AG04450 (cell line): ENCODE measurements around the gene GRIA1. TPM values are rescaled to one million over a fixed set of nuclear protein-coding genes. Genes with fewer than 3 reads are reported as not detected.
A peak's percentile ranks its signal among the peaks of the same experiment; 100 is the strongest.

Experiments
- CTCF ChIA-PET: fragments of 300-600, 350-600 bp; formaldehyde crosslinking; extraction: SDS; loops from one replicate; lab custom pipeline; 2022; ENCODE audit warnings: antibody characterized with exemption, inconsistent platforms; lab: Charles Lee
- POLR2A ChIA-PET: fragments of 350-600 bp; formaldehyde crosslinking; extraction: SDS; loops from one replicate; lab custom pipeline; 2021; ENCODE audit warnings: antibody characterized with exemption, inconsistent platforms; lab: Yijun Ruan, JAX
- DNase-seq: peaks from one replicate; pipeline ENCODE4 v3.0.0-alpha.2; 2011; ENCODE audit warnings: low read depth, low spot score
- H3K27ac ChIP-seq: one replicate; pipeline ENCODE4 v1.5.1; 2012; ENCODE audit warnings: low read depth, low read length, control low read depth
- H3K27me3 ChIP-seq: one replicate; pipeline ENCODE4 v1.6.0; 2012; ENCODE audit warnings: low read length; ENCODE audit not compliant: control insufficient read depth, insufficient read depth
- H3K4me3 ChIP-seq: 2 replicates; pipeline ENCODE4 v1.5.1; 2011; ENCODE audit warnings: mild to moderate bottlenecking, low read depth, low read length, control low read depth
- H3K9me3 ChIP-seq: 2 replicates; pipeline ENCODE4 v1.5.1; 2012; ENCODE audit warnings: low read length; ENCODE audit not compliant: control insufficient read depth, insufficient read depth
- CTCF ChIP-seq: IDR thresholded peaks from 2 replicates; pipeline ENCODE4 v1.5.1; 2011; ENCODE audit warnings: low read depth, low read length, control low read depth, inconsistent platforms
- polyA plus RNA-seq: library from polyadenylated mRNA; depleted of rRNA; stranded (reverse); fragments of >200 nt; gene quantifications from 2 replicates; pipeline ENCODE4 v1.2.3, GENCODE V29; 2011

GRIA1 gene
- polyA plus RNA-seq, 1 experiment: 0.42 TPM

DNA sequence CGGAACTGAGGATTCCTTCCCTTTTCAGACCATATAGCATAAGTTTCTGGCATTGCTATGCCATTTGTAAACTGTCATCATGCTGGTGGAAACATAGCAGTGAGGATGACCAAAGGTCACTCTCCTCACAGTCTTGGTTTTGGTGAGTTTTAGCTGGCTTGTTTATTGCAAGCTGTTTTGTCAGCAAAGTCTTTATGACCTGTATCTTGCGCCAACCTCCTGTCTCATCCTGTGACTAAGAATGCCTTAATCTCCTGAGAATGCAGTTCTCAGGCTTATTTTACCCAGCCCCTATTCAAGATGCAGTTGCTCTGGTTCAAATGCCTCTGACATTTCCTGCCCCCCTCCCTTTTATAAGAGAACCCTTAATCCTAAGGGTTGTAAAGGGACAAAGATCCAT lies 26.7 kb upstream of the GRIA1 start:
- peak; percentile 6 for DNase-seq
- H3K9me3 ChIP-seq: no peaks in the 10 kb centered on the region
- ChIA-PET CTCF (no interaction called here), POLR2A (no interaction called here)
- H3K4me3 ChIP-seq: no peak overlapping the region
- no peaks in the 10 kb centered on the region for H3K27me3 ChIP-seq
- no peak for TF ChIP-seq CTCF
- no peak overlapping the region for H3K27ac ChIP-seq

DNA sequence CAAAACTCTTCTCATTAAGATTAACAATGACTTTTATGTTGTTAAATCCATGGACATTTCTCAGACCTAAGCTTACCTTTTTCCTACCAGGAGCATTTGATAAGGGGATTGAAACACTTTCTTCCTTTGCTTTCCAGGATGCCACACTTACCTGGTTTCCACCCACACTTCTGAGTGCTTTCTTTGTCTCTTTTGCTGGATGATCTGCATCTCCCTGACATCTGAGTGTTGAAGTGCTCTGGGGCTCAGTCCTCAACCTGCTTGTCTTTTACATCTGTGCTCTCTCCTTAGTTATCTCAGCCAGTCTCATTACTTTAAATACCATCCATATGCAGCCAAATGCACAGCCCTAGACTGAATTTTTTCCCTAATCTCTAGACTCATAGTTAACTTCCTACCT lies 22.9 kb upstream of the GRIA1 start:
- ChIA-PET CTCF (no interaction called here), POLR2A (no interaction called here)
- no peak for TF ChIP-seq CTCF
- DNase-seq: no peak
- Histone ChIP-seq H3K27ac (no peak overlapping the region), H3K27me3 (no peaks in the 10 kb centered on the region), H3K9me3 (no peaks in the 10 kb centered on the region), H3K4me3 (no peak overlapping the region)

DNA sequence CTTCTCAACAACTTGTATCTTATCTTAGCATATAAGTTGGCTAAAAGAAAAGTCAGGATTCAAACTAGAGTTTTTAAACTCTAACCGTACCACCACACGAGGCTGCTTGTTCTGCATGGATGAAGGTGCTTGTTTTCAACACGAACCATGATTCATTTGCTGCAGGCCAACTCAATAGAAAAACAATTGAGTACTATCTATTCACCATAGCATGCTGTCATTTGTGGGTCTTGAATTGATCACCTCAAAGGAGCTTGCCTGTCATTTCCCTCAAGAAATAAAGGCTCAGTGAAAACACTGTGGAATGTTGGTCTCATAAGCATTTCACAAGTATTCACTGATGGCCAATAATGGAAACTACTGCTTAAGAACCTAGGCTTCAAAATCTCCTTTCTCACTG lies 21.0 kb upstream of the GRIA1 start:
- CTCF ChIA-PET: no interaction called here
- TF ChIP-seq CTCF: no peak

DNA sequence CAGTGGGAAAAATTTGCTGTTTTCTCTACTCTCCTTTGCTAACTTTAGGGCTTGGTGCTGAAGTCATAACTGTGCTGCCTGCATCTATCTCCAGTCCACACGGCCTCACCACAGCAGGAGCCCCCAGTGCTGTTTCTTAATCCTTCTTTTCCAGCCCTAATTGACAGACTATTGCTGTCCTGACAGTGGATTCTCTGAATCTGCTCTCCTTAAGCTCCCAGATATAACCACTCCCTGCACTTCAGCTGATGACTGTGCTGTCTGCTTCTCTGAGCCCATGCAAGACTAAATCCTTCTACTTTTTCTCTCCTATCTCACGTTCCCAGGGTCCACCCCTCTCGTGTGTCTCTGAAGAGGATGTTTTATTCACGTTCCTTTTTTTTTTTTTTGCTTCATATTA lies 19.7 kb upstream of the GRIA1 start:
- ChIA-PET CTCF (no interaction called here), POLR2A (no interaction called here)
- Histone ChIP-seq H3K27me3 (no peaks in the 10 kb centered on the region), H3K27ac (no peak overlapping the region), H3K4me3 (no peak overlapping the region), H3K9me3 (no peaks in the 10 kb centered on the region)
- no peak for TF ChIP-seq CTCF
- DNase-seq: no peak

More for the DNA sequence above, 21.0 kb upstream of the GRIA1 start:
- H3K27me3 ChIP-seq: no peaks in the 10 kb centered on the region
- no peak for DNase-seq
- H3K9me3 ChIP-seq: no peaks in the 10 kb centered on the region
- no peak overlapping the region for H3K27ac ChIP-seq
- no peak overlapping the region for H3K4me3 ChIP-seq
- POLR2A ChIA-PET: no interaction called here

GRCh38 chr5:153476767-153477166 lies 13.7 kb upstream of the GRIA1 start:
- Histone ChIP-seq H3K27me3 (no peaks in the 10 kb centered on the region), H3K4me3 (no peak overlapping the region), H3K27ac (no peak overlapping the region), H3K9me3 (no peaks in the 10 kb centered on the region)
- peak; percentile 49 for DNase-seq
- CTCF ChIA-PET: interaction anchor here (0.6 to 1.8 kb wide), 7 partner anchors 16 to 488 kb away, joined by 3 to 8 read pairs (median 5); no protein-coding TSS in a partner anchor
- peak; percentile 32; the same call in 1 of the 2 replicates for TF ChIP-seq CTCF
- POLR2A ChIA-PET: no interaction called here
